Esophagus muscularis mucosa (tissue), 3 donors: Measurements from ENCODE around the gene TOX2.

Source experiments
- EP300 ChIP-seq: sonication (generic); formaldehyde crosslinking; IDR thresholded peaks from one replicate; pipeline ENCODE4 v1.6.1; 2017; ENCODE audit warnings: antibody characterized with exemption
- TF ChIP-seq, protein P1 (sequence below), 3 experiments: fragments of 200-600 bp in 2 of 3; fragments of 450-650 bp in 1 of 3; sonication (generic) in 2 of 3; IDR thresholded peaks; one replicate each; pipeline ENCODE4 v1.5.1; 2017 to 2019; ENCODE audit warnings: antibody characterized with exemption in 3 of 3, mild to moderate bottlenecking in 2 of 3, moderate library complexity in 1 of 3

- TF ChIP-seq, protein P1, sequence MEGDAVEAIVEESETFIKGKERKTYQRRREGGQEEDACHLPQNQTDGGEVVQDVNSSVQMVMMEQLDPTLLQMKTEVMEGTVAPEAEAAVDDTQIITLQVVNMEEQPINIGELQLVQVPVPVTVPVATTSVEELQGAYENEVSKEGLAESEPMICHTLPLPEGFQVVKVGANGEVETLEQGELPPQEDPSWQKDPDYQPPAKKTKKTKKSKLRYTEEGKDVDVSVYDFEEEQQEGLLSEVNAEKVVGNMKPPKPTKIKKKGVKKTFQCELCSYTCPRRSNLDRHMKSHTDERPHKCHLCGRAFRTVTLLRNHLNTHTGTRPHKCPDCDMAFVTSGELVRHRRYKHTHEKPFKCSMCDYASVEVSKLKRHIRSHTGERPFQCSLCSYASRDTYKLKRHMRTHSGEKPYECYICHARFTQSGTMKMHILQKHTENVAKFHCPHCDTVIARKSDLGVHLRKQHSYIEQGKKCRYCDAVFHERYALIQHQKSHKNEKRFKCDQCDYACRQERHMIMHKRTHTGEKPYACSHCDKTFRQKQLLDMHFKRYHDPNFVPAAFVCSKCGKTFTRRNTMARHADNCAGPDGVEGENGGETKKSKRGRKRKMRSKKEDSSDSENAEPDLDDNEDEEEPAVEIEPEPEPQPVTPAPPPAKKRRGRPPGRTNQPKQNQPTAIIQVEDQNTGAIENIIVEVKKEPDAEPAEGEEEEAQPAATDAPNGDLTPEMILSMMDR (IDR thresholded peaks at IDR 0.05), result no peak
- TF ChIP-seq EP300, result no peak
Observed at GRCh38 chr20:44079291-44079690, 164.6 kb downstream of the TOX2 start.
